GM11168 (cell line): ENCODE data around the gene PRSS57.

ENCODE experiments used
- in situ Hi-C: fragments of 300-500 bp; cut with MboI; formaldehyde crosslinking; loops from one replicate; pipeline ENCODE4 v1.12.0; 2022; ENCODE audit warnings: low sequenced_read_pairs; ENCODE audit not compliant: unreplicated experiment

Gene PRSS57

DNA sequence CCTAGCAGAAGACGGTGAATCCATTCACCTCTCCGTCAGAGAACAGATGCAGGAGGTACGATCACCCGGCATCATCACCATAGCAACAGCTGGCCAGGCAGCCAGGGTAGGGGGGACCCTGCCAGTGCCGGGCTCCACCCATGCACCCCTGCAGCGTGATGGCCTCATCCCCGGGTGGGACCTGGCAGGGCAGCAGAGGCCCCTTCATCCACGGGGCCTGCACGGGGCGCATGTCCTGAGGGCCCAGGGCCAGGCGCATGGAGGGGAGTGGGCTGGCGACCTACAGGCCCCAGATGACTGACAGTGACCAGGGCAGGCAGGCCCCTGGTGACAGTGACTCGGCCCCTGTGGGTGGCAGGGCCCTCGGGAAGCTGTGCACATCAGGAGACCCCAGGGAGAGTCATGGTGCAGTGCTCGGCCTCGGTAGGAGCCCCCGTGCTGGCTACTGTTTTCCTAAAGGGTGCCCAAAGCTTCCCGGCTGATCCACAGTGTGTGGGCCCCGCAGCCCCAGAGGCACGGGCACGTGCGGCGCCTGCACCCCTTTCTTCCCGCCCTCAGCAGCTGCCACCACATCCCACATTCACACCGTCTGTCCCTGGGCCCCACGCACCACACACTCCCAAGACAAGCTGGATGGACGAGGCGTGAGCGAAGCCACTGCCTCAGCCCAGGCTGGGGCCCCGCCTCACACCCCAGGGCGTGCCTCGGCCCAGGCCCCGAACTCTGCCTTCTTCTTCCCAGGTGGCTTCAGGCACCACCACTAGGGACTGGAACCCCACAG, 37.0 kb downstream of the PRSS57 start:
- in situ Hi-C loops: no loop called here

DNA sequence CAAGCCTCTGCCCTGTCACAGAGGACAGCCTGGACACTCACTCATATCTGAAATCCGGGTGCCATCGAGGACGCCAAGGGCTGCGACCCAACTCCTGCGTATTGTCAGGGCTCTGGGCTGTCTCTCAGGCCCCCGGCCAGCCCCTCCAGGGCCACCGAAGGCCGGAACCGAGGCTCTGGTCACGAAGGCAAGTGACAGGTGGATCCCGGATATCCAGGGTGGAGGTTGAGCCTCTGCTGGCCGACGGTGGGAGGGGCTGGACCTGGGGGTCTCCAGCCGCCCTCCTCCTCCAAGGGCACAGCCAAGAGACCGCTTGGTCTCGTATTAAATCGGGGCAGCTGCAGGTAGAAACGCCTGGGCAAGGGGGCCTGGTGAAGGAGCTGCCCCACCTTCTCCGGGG, 37.6 kb downstream of the PRSS57 start:
- in situ Hi-C loops: no loop called here

DNA sequence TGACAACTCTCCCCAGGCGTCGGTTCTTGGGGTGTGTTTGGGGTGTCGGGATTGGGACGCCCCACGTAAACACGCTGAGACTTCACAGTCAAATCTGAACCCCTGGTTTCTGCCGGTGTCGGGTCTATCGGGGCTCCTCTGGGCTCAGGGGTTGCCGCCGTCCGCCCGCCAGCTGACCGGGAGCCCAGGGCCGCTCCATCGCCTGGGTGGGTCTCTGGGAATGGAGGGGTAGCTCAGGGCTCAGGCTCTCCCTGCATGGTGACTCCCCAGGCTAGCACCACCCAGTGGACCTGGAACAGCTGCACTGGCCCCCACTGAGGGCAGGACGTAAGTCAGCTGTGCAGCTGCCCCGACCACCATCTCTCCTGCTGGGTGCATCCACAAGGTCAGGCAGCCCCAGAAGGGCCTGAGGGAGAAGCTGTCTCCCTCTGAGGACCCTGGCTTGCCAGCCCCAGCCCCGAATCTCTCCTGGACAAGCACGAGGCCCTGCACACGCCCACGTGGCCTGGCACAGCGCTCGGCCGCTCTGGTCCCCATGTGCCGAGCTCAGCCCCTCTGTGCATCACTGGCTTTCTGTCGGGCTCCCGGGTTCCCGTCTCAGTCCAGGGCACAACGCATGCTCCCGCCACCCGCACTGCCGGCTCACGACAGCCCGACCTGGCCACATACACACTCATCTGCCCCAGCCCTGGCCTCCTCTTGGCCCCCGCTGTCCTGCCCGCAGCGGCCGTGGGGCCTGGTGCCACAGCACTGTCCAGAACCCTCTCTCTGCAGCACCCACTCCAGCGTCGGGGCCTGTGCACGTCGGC, 38.3 kb downstream of the PRSS57 start:
- in situ Hi-C loops: no loop called here

DNA sequence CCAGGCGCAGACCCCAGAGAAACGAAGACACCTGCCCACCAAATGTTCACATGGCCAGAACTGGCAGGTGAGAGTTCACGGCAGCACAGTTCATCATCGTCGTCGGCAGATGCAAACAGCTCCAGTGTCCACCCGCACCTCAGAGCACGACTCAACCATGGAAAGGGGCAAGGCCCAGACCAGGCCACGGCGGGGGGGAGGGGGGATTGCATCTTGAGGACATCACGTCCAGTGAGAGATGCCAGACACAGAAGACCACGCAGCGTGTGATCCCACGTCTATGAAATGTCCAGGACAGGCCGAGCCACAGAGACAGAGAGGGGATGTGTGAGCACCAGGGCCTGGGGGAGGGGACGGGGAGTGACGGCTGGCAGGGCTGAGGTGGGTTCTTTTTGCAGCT, 39.6 kb downstream of the PRSS57 start:
- in situ Hi-C loops: no loop called here

- in situ Hi-C loops: no loop called here
These were observed 41.8 kb downstream of the PRSS57 start for GRCh38 chr19:653425-653824.

DNA sequence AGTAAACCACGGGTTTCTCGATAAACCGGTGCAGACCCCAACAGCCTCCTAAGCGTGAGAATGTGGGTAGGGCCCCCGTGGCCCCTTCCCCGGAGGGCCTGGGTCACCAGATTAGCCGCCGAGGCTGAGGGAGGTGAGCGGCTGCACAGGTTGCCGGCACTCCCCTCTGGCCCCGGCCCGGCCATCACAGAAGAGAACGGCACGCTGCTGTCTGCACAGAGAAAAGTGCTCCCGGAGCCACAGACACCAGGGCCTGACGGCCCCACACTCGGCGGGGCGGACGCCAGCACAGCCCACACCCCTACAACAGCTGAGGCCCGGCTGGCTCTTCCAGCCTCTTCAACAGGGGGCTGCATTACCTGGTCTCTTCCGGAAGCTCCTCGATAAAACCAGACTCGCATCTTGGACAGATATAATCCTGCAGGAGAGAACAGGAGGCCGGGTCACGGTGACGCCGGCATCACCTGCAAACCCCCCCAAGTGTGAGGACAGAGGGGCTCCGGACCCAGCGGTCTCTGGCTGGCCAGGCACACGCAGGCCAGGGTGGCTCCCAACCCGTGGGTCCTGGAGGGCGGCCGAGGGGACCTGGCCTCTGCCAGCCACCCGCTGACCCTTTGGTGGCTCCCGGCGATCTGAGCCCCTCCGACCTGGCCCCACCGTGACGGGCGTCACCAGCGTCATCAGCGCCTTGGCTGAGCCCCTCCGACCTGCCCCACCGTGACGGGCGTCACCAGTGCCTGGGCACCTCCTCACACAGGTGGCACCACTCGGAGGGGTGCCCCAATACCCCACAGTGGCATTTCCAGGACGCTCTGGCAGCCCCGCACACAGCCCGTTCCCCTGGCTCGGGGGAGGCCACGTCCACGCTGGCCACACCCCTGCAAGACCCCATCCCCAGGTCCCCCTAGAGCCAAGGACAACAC, 42.5 kb downstream of the PRSS57 start:
- in situ Hi-C loops: no loop called here

GRCh38 chr19:651991-652390, 43.3 kb downstream of the PRSS57 start:
- in situ Hi-C loops: no loop called here

DNA sequence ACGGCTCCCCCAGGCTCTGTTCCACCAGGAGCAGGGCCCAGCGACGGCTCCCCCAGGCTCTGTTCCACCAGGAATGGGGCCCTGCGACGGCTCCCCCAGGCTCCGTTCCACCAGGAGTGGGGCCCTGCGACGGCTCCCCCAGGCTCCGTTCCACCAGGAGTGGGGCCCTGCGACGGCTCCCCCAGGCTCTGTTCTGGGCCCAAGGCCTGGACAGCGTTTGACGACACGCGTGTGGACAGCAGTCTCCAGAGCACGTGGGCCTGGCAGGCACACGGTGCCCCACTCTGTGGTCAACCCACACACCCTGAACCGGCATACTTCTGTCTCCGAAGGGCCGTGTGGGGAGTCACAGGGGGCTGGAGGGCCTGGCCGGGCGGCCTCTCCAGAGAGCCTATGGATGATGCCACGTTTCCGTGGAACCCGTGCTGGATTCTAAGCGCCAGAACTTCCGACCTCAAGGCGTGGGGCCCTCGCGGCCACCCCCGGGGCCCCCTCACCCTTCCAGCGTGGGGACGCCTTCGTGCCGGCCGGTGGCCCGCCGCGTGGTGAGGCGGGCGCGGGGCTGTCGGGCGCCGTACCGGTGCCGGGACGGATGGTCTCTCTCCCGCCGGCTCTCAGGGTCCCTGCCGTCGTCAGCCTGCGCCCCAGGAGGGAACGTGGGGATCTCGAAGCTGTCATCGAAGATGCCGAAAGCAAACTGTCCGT, 44.0 kb downstream of the PRSS57 start:
- in situ Hi-C loops: no loop called here

GRCh38 chr19:650121-650520, 45.1 kb downstream of the PRSS57 start:
- in situ Hi-C loops: no loop called here

- in situ Hi-C loops: no loop called here
These were observed 46.1 kb downstream of the PRSS57 start for GRCh38 chr19:648904-649801.

GRCh38 chr19:648305-648704, 46.9 kb downstream of the PRSS57 start:
- in situ Hi-C loops: no loop called here

GRCh38 chr19:647566-648284, 47.5 kb downstream of the PRSS57 start:
- in situ Hi-C loops: no loop called here

GRCh38 chr19:646779-647565, 48.3 kb downstream of the PRSS57 start:
- in situ Hi-C loops: no loop called here

- in situ Hi-C loops: no loop called here
These were observed 49.1 kb downstream of the PRSS57 start for GRCh38 chr19:645912-646778.

DNA sequence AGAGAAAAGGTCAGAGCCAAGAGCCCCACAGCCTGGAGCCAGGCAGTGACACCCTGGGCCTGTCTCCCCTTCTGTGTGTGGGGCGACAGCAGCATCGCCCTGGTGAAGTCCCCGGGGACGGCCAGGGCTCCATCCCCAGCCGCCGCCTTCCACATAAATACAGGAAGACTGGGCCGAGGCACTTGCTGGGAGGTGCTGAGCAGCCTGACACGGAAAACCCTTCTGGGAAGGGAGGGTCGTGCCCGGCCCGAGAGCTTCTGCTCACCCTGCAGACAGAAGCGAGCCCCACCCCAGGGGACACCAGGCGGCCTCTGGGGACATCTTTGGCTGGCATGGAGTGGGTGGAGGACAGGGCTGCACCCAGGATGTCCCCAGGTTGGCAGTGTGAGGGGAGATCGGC, 50.5 kb downstream of the PRSS57 start:
- in situ Hi-C loops: no loop called here

GRCh38 chr19:644363-644762, 50.9 kb downstream of the PRSS57 start:
- in situ Hi-C loops: no loop called here

DNA sequence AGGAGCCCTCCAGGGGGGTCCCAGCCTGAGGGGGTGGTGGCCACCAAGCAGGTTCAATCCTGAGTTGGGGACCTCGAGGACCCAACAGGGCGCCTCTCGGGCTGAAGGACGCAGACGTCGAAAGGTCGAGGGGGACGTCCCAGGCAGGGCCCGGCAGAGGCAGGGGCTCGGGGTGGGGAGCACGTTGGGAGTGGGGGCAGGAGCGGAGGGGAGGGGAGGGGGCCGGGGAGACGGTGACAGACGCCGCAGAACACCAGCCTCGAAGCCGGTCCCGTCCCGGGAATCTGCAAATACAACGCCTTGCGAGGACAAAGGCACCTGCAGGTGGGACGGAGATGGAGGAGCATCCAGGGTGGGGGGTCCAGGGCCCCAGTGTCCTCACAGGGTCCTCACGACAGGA, 51.5 kb downstream of the PRSS57 start:
- in situ Hi-C loops: no loop called here
